Measurements from ENCODE around the gene AMBP. TPM values are rescaled to one million over a fixed set of nuclear protein-coding genes. Genes with fewer than 3 reads are reported as not detected.

Gene AMBP
- total RNA-seq, 2 experiments from 2014 or later = not detected

DNA sequence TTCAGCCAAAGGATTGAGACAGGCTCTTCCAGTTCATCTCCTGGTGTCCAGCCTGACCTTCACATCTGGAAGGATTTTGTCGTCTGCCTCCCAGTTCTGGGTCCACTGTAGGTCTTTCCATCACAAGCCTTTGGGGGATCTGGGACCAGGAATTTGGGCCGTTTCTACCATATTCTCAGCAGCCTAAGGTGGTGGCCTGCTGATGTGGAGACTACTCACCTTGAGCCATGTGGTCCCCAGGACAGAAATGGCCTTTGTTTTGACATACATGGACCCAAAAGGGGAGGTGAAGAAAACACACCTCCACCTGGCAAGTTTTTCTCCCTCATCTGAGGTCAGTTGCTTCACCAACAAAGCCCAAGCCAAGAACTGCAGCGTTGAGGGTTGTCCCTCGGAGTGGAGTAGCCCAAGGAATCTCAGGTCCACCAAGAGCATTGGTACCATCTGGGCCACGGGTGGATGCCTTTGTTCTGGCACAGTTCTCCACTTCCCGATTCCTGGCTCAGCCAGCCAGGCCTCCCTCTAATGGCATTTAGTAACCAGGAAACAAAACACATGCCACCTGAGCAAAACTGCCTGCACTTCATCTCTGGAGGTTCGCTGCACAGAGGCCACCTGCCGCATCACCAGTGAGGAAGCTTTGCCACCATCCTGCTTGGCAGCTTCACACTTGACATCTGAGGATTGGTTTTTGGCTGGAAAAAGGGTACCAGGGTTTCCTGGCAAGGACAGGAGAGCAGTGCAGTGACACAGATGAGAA is 24.7 kb downstream of the AMBP start:
- H3K36me3 ChIP-seq (ENCODE audit: insufficient read depth, low read length) = no peaks in the 10 kb centered on the region
- ATAC-seq (ENCODE audit: poor library complexity) (no peak), DNase-seq (no peak)
- Mint-ChIP-seq H3K27ac (no peak overlapping the region), H3K9me3 (no peaks in the 10 kb centered on the region), H3K4me1 (ENCODE audit: low read depth) (no peaks in the 10 kb centered on the region), H3K27me3 (no peaks in the 10 kb centered on the region), H3K4me3 (no peak overlapping the region), H3K36me3 (ENCODE audit: low read depth) (no peaks in the 10 kb centered on the region)
- POLR2A ChIA-PET = no interaction called here
- H3K4me1 ChIP-seq (ENCODE audit: insufficient read depth, low read length) = no peaks in the 10 kb centered on the region
- H3K27me3 ChIP-seq (ENCODE audit: control insufficient read depth in 1 of 2, insufficient read depth in 2 of 2, low read length in 2 of 2) = no peaks in the 10 kb centered on the region
- TF ChIP-seq, protein P1, sequence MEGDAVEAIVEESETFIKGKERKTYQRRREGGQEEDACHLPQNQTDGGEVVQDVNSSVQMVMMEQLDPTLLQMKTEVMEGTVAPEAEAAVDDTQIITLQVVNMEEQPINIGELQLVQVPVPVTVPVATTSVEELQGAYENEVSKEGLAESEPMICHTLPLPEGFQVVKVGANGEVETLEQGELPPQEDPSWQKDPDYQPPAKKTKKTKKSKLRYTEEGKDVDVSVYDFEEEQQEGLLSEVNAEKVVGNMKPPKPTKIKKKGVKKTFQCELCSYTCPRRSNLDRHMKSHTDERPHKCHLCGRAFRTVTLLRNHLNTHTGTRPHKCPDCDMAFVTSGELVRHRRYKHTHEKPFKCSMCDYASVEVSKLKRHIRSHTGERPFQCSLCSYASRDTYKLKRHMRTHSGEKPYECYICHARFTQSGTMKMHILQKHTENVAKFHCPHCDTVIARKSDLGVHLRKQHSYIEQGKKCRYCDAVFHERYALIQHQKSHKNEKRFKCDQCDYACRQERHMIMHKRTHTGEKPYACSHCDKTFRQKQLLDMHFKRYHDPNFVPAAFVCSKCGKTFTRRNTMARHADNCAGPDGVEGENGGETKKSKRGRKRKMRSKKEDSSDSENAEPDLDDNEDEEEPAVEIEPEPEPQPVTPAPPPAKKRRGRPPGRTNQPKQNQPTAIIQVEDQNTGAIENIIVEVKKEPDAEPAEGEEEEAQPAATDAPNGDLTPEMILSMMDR (IDR thresholded peaks at IDR 0.05) = no peak
- intact Hi-C loops (cut with DNase I, micrococcal nuclease) = no loop called here
- no peak overlapping the region for H3K27ac ChIP-seq (ENCODE audit: low read depth in 1 of 2, low read length in 2 of 2)
- CTCF ChIA-PET = no interaction called here
- no peak overlapping the region for H3K4me3 ChIP-seq (ENCODE audit: low read length)
- H3K9me3 ChIP-seq (ENCODE audit: control insufficient read depth in 1 of 2, insufficient read depth in 1 of 2, low read length in 2 of 2) = peaks cover 0 to 4% of the 10 kb centered on the region in 2 experiments

GRCh38 chr9:114051706-114052105 is 26.4 kb downstream of the AMBP start:
- intact Hi-C loops (cut with DNase I, micrococcal nuclease) = no loop called here
- no peak overlapping the region for H3K27ac ChIP-seq (ENCODE audit: low read depth in 1 of 2, low read length in 2 of 2)
- Mint-ChIP-seq H3K4me3 (no peak overlapping the region), H3K9me3 (no peaks in the 10 kb centered on the region), H3K27ac (no peak overlapping the region), H3K4me1 (ENCODE audit: low read depth) (no peaks in the 10 kb centered on the region), H3K36me3 (ENCODE audit: low read depth) (no peaks in the 10 kb centered on the region), H3K27me3 (no peaks in the 10 kb centered on the region)
- peaks cover 0 to 4% of the 10 kb centered on the region in 2 experiments for H3K9me3 ChIP-seq (ENCODE audit: control insufficient read depth in 1 of 2, insufficient read depth in 1 of 2, low read length in 2 of 2)
- TF ChIP-seq, protein P1 (IDR thresholded peaks at IDR 0.05) = no peak
- DNase-seq (no peak), ATAC-seq (ENCODE audit: poor library complexity) (no peak)
- no peak overlapping the region for H3K4me3 ChIP-seq (ENCODE audit: low read length)
- POLR2A ChIA-PET = no interaction called here
- CTCF ChIA-PET = no interaction called here
- peaks cover 0 to 6% of the 10 kb centered on the region in 2 experiments for H3K27me3 ChIP-seq (ENCODE audit: control insufficient read depth in 1 of 2, insufficient read depth in 2 of 2, low read length in 2 of 2)
- no peaks in the 10 kb centered on the region for H3K36me3 ChIP-seq (ENCODE audit: insufficient read depth, low read length)
- no peaks in the 10 kb centered on the region for H3K4me1 ChIP-seq (ENCODE audit: insufficient read depth, low read length)

DNA sequence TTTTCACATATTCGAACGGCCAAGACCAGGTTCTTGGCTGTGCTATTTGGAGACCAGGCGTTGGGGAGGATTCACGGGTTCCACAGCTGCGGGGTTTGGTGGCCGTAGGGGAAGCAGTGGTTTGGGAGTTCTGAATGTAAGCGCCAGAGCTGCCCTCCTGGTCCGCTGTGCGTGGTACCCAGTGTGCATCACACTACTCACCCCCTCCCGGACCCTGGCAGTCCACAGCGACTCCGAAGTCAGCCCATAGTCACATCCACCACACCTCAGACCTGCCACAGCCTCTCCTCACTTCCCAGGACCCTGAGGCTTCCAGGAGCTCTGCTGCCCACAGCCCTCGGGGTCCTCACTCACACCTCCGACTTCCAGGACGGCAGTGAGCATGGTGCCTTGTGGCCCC is 26.8 kb downstream of the AMBP start:
- Histone ChIP-seq H3K9me3 (ENCODE audit: control insufficient read depth in 1 of 2, insufficient read depth in 1 of 2, low read length in 2 of 2) (peaks cover 0 to 4% of the 10 kb centered on the region in 2 experiments), H3K27me3 (ENCODE audit: control insufficient read depth in 1 of 2, insufficient read depth in 2 of 2, low read length in 2 of 2) (peaks cover 0 to 6% of the 10 kb centered on the region in 2 experiments), H3K27ac (ENCODE audit: low read depth in 1 of 2, low read length in 2 of 2) (no peak overlapping the region), H3K4me1 (ENCODE audit: insufficient read depth, low read length) (no peaks in the 10 kb centered on the region), H3K36me3 (ENCODE audit: insufficient read depth, low read length) (no peaks in the 10 kb centered on the region), H3K4me3 (ENCODE audit: low read length) (no peak overlapping the region)
- Mint-ChIP-seq H3K27ac (no peak overlapping the region), H3K4me3 (no peak overlapping the region), H3K9me3 (no peaks in the 10 kb centered on the region), H3K27me3 (no peaks in the 10 kb centered on the region), H3K36me3 (ENCODE audit: low read depth) (no peaks in the 10 kb centered on the region), H3K4me1 (ENCODE audit: low read depth) (no peaks in the 10 kb centered on the region)
- ATAC-seq (ENCODE audit: poor library complexity) = no peak
- no peak for DNase-seq
- CTCF ChIA-PET = no interaction called here
- TF ChIP-seq, protein P1 (IDR thresholded peaks at IDR 0.05) = no peak
- POLR2A ChIA-PET = no interaction called here
- intact Hi-C loops (cut with DNase I, micrococcal nuclease) = no loop called here
